ENCODE measurements around the gene CPEB3.

CPEB3 gene

DNA sequence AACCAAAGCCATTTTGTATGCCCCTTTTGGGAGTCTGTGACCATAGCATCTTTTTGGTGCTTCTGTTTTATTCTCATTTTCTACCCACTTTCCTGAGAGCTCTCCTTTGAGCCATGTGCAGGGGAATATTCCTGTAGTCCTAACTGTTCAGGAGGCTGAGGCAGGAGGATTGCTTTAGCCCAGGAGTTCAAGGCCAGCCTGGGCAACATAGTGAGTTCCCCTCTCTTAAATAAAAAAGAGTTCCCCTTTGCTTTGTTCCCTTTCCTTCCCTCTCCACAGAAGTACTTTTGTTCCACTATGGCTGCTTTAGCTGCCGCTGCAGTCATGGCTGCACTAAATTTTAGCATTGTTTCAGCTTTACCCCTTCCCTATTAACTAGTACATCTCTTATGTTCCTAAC, 281.4 kb downstream of the CPEB3 start:
- no peak overlapping the region for H3K4me3 ChIP-seq (replicated peaks; ENCODE audit: low read depth, low read length)
- no peak for DNase-seq (ENCODE audit: extremely low read depth, low read depth)

DNA sequence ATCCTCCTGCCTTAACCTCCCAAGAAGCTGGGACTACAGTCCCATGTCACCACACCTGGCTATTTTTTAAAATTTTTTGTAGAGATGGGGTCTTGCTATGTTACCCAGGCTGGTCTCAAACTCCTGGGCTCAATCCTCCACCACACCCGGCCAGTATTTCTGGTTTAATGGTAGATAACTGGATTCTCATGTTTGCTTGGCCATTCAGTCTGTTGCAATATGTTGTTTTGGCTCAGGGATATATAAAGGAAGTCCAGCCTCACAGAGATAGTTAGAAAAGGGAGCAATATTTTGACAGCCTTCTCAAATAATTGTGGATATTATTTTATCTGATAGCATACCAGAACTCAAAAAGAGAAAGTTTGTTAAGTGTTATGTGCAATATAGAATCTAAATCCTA, 284.9 kb downstream of the CPEB3 start:
- no peak for DNase-seq (ENCODE audit: extremely low read depth, low read depth)
- no peak overlapping the region for H3K4me3 ChIP-seq (replicated peaks; ENCODE audit: low read depth, low read length)
- no peak for TF ChIP-seq CTCF (IDR thresholded peaks at IDR 0.05; ENCODE audit: low read depth, low read length, missing control alignments)

More for the DNA sequence above, 281.4 kb downstream of the CPEB3 start:
- no peak for TF ChIP-seq CTCF (IDR thresholded peaks at IDR 0.05; ENCODE audit: low read depth, low read length, missing control alignments)

GRCh38 chr10:92003258-92003657, 287.6 kb downstream of the CPEB3 start:
- no peak for DNase-seq (ENCODE audit: extremely low read depth, low read depth)
- TF ChIP-seq CTCF (IDR thresholded peaks at IDR 0.05; ENCODE audit: low read depth, low read length, missing control alignments): no peak
- no peak overlapping the region for H3K4me3 ChIP-seq (replicated peaks; ENCODE audit: low read depth, low read length)

GRCh38 chr10:92001995-92002394, 288.9 kb downstream of the CPEB3 start:
- H3K4me3 ChIP-seq (replicated peaks; ENCODE audit: low read depth, low read length): no peak overlapping the region
- TF ChIP-seq CTCF (IDR thresholded peaks at IDR 0.05; ENCODE audit: low read depth, low read length, missing control alignments): no peak
- DNase-seq (ENCODE audit: extremely low read depth, low read depth): no peak

DNA sequence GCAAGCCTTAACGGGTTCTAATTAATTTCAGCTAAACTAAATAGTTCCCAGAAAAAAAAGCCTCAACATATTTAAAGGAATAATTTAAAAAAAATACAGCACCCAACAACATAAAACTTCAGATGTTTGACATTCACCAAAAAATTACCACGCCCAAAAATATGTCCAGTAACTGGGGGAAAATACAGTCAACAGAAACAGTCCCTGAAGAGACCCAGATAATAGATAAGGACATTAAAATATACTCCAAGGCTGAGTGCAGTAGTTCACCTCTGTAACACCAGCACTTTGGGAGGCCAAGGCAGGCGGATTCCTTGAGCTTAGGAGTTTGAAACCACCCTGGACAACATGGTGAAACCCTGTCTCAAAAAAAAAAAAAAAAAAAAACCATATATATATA, 289.3 kb downstream of the CPEB3 start:
- no peak for DNase-seq (ENCODE audit: extremely low read depth, low read depth)
- no peak overlapping the region for H3K4me3 ChIP-seq (replicated peaks; ENCODE audit: low read depth, low read length)
- TF ChIP-seq CTCF (IDR thresholded peaks at IDR 0.05; ENCODE audit: low read depth, low read length, missing control alignments): no peak
